ENCODE data around the gene THADA.
A peak's percentile ranks its signal among the peaks of the same experiment; 100 is the strongest.
"Not testable (repeated sequence)": the region's sequence is repeated elsewhere in the genome, so short reads cannot be mapped to it uniquely, and the experiment has no call there.

THADA gene

DNA sequence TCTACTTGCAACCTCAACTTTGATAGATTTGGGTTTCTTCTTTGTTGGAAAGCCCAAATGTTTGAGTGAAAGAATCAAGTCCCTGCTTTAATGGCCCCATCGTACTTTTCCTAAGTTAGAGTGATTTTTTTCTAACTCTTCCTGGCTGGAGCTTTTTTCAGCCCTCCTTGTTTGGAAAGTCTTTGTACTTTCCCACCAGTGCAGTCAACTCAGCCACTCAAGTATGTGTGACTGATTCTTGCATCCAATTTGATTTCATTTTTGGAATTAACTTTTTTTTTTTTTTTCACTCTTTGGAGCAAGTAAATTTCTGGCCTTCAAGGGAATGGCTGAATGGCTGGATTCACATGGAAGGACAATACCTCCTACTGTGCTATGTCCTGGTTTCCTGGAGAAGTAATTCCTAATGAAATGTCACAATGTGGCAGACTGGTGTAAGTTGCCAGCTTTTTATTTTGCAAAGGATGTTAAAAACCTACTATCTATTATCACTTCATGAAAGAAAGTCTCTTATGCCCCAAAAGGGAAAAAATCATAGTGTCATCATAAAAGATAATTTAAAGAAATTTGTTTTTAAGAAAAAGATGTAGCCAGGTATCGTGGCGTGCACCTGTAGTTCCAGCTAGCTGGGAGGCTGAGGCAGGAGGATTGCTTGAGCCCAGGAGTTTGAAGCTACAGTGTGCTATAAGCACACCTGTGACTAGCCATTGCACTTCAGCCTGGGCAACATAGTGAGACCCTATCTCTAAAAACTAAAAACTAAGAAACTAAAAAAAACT, 293.5 kb downstream of the THADA start:
- no peak for DNase-seq (ENCODE audit: low read depth)

DNA sequence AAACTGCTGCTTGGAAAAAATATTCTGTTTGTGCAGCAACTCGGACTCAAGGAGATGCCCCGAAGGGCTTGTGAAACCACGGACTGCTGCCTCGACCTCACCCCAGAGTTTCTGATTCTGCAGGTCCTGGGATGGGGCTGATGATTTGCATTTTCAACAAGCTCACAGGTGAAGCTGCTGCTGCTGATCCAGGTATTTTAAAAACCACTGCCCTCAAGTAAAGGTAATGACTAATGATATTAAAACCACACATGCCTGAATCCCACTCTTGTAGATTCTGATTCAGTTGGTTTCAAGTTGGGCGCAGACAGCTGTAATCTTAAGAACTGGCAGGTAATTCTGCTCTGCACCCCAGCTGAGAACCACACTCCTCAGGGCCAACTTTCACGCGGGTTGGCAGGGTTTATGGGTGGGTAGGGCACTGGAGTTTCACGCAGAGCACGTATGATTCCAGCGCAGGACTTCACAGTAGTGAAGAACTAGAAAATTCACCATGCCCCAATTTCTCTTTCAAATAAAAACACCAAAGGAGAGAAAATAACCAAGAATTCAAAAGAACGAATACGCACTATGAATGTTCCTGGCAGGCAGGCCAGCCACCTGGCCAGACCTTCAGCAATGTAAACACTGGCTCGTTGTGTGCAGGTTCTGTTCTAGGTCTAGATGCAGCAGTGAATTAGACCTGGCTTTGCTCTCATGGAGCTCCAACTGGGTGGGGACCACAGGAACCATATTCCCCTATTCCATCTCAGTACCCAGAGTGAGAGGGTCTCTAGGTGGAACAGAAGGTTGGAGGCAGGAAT, 294.9 kb downstream of the THADA start:
- DNase-seq (ENCODE audit: low read depth), result no peak

DNA sequence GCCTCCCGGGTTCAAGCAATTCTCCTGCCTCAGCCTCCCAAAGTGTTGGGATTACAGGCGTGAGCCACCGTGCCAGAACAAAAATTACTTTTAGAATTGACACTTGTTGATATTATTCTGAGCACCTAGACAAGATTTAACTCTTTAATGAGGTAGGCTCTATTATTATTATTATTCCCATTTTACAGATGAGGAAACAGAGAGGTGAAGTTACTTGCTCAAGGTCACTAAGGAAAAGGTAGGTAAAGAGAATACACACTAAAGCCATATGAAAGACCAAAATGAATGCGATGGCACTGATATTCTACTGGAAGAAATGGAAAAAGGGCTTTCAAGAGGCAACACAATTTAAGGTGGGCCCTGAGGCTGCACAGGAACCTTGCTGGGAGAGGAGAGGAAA, 295.6 kb downstream of the THADA start:
- DNase-seq (ENCODE audit: low read depth), result no peak

DNA sequence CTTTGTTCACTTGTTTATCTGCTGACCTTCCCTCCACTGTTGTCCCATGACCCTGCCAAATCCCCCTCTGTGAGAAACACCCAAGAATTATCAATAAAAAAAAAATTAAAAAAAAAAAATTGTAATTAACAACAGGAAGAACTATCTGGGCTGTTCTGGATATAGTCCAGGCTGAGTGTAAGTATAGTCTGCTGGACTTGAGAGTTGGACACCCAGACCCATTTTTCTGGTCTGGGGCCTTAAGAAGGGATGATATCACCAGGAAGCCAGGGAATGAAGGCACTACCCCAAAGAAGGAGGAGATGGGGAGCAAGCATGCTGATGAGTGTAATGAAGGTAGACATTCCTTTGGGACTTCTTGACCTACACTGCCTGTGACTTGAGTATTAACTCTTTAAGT, 297.3 kb downstream of the THADA start:
- no peak for DNase-seq (ENCODE audit: low read depth)

DNA sequence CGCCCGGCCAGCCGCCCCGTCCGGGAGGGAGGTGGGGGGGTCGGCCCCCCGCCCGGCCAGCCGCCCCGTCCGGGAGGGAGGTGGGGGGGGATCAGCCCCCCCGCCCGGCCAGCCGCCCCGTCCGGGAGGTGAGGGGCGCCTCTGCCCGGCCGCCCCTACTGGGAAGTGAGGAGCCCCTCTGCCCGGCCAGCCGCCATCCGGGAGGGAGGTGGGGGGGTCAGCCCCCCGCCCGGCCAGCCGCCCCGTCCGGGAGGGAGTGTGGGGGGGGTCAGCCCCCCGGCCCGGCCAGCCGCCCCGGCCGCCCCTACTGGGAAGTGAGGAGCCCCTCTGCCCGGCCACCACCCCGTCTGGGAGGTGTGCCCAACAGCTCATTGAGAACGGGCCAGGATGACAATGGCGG, 298.1 kb downstream of the THADA start:
- DNase-seq (ENCODE audit: low read depth), result not testable (repeated sequence)

DNA sequence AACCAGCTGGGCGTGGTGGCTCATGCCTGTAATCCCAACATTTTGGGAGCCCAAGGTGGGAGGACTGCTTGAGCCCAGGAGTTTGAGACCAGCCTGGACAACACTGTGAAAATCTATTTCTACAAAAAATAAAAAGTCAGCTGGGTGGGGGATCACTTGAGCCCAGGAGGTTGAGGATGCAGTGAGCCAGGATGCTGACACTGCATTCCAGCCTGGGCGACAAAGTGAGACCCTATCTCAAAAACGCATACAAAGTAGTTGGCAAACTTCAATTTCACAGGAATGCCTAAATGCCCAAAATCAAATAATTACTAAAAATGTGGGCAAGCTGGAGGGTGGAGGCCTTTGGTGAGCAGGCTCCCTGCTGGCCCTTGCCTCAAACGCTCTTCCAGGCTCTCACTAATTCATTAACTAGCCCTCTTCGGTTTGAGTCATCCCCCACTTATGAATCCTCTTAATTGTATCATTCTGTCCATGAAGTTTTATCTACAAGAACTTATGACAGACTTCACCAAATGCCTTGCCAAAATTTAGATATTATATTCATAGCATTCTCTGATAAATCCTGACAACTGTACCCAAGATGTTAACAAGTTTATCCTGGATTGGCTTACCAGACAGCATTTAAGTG, 300.8 kb downstream of the THADA start:
- no peak for DNase-seq (ENCODE audit: low read depth)

DNA sequence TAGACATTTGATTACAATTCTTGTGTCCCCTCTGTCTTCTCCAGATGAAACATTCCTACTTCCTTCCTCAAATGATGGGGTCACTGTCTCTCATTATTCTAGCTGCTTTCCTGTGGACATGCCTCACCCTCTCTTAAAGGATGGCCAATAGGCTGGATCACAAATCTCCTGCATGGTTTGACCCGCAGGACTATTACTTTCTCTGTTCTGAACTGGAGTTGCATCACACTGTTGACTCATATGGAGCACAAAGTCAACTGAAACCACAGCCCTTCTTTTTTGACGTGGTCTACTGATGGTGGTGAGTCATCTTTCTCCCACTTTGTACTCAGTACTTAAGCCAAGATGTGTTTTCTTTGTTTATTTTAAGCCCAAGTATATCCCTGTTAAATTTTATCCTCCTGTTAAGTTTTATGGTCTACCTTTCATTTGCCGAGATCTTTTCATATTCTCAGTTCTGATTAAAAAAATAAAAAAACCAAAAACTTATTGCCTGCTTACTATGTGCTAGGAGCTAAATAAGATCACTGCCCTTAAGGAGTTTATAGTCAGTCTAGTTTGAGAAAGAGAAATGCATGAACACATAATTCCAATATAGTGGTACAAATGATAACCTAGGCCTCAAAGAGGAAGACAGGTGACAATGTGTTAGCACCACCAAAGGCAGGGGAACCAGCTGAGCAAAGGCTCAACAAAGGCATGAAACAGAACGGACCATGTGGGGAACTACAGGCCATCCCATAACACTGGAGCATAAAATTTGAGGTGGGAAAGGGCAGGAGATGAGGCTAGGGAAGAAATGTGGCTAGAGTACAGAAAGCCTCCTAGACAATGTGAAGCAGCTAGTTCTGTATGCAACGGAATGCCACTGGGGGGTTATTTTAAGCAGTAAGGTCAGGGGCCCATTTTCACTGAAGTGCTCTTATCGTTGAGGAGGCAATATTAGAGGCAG, 301.8 kb downstream of the THADA start:
- DNase-seq (ENCODE audit: low read depth), result peak; percentile 18

DNA sequence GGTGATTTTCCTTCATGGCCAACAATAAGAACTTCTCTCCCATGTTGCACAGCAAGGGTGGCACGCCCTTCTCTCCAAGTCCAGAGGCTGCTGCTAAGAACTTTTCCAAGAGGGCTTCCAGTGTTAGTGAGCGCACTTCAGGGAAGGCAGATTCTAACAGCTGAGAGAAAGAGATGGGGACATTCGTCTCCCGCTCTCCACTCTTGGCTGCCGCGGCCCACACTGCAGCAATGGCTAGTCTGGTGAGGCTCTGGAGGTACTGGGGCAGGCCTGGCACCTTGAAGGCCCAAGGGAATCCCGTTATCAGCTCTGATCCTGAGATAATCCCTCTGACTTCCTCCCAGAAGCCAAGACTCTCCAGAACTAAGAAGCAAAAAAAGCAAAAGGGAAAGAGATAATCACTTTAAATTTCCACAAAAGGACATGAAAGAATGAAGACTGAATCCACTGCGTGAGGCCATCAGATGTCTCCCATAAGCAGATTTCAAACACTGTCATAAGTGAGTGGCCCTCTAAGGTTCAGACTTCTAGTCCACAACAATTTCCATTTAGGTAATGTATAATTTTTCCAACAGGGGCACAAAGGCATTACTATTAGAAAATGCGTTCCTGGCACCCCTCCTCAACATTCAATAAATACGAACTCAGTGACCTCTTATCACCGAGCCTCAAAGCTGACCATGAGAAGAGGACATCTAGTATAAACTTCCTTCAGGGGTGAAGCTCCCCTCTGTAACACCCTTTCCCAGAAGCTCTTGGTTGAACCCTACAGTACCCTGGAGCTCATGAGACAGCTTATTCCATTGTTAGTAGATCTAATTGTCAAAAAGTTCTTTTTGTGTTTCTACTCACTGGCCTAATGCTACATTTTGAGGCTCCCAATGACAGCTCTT, 302.7 kb downstream of the THADA start:
- no peak for DNase-seq (ENCODE audit: low read depth)

DNA sequence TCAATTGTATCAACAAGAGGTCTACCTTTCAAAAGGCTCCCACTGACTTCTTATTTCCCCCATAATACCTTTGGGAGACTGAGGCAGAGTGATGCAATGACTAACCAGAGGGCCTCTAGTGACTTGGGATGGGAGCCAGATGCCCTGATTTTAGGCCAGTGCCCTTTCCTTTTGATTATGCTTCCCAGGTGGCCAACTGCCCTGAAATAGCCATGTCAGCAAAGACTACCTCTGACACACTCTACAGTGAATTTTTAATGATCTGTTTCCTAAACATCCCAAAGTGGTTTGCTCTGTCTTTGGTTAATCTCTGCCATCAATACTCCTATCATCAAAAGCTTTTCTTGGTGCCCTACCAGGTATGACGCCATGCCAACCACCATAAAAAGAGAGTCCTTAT, 303.5 kb downstream of the THADA start:
- DNase-seq (ENCODE audit: low read depth), result no peak

DNA sequence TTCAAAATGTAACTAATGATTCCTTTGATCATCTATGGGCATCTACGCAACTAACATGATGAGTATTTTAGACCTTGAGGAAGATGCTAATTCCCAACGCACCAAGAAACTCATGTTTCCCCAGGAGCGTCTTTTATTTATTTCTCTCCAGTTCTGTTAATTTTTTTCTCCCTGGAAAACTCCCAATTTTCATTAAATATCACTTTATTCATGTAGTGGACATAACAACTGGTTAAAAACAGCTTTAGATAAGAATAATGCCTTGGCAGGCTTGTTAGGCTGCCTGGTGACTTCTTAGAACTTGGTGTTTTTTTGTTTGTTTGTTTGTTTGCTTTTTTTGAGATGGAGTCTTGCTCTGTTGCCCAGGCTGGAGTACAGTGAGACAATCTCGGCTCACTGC, 306.5 kb downstream of the THADA start:
- DNase-seq (ENCODE audit: low read depth), result no peak

DNA sequence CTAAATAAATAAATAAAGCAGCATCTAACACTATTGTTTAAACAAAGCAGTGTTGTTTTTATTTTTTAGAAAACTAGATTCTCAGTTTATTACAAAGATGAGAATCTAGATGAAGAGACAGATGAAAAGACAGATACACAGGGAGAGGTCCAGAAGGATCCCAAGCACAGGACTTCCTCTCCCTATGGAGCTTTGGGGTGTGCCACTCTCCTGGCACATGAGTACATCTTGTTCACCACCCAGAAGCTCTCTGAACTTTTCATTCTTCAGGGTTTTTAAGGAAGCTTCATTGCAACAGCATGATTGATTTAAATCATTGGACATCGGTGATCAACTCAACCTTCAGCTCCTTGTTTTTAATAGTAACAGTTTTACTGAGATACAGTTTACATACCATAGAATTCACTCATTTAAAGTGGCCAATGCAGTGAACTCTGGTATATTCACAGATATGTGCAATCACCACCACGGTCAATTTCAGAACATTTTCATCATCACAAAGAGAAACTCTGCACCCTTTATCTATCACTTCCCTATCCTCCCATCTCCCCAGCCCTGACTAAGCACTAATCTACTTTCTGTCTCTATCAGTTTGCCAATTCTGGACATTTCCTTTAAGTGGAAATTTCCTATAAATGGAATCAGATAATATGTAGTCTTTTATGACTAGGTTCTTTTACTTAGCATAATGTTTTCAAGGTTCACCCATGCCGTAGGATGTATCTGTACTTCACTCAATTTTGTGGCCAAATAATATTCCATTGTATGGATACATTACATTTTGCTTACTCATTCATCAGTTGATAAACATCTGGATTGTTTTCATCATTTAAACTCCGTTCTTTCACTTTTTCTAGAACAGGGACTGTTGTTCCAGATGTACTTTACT, 307.2 kb downstream of the THADA start:
- no peak for DNase-seq (ENCODE audit: low read depth)

DNA sequence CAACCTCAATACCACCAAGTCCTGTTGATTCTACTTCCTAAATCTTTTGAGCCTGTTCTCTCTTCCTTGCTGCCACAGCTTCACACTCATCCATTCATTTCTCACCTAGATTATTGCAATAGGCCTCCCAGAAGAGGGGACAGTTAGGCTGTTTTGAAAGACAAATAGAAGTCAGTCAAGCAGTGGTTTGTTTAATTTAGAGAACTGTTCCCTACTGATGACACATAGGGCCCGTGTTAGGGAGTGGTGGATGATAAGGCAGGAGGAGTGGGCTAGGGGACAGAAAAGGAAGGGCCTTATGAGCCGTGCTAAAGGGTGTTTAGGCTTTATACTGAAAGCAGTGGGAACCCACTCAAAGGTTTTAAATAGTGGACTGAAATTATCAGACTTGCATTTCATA, 309.9 kb downstream of the THADA start:
- no peak for DNase-seq (ENCODE audit: low read depth)

DNA sequence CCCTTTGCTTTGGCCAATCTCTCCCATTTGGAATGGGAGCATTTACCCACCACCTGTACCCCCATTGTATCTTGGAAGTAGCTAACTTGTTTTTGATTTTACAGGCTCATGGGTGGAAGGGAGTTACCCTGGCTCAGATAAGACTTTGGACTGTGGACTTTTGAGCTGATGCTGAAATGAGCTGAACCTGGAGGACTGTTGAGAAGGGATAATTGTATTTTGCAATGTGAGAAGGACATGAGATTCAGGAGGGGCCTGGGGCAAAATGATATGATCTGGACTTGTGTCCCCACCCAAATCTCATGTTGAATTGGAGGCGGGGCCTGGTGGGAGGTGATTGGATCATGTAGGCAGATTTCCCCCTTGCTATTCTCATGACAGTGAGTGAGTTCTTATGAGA, 310.9 kb downstream of the THADA start:
- DNase-seq (ENCODE audit: low read depth), result no peak

DNA sequence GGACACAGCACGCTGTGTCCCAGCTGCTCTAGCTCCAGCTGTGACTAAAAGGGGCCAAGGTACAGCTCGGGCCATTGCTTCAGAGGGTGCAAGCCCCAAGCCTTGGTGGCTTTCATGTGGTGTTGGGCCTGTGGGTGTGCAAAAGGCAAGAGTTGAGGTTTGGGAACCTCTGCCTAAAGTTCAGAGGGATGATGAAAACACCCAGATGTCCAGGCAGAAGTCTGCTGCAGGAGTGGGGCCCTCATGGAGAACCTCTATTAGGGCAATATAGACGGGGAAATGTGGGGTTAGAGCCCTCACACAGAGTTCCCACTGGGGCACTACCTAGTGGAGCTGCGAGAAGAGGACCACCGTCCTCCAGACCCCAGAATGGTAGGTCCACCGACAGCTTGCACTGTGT, 311.5 kb downstream of the THADA start:
- not testable (repeated sequence) for DNase-seq (ENCODE audit: low read depth)

DNA sequence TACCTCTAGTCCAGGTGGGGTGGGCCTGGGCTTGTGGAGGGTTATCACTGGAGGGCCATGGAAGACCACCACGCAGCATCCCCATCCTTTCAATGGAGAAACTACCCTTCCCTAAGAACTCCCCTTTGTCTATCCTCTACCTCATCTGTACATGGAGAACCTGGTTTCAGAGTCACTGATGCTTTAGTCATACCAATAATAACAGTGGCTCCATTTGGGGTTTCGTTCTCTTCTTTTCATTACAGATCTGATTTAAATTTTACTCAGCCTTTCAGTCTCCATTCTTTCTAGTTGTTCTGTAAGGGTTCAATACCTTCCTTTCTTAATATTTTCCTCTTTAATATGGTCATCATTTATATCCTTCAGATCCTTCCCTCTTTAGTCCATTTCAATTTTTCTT, 314.8 kb downstream of the THADA start:
- no peak for DNase-seq (ENCODE audit: low read depth)

DNA sequence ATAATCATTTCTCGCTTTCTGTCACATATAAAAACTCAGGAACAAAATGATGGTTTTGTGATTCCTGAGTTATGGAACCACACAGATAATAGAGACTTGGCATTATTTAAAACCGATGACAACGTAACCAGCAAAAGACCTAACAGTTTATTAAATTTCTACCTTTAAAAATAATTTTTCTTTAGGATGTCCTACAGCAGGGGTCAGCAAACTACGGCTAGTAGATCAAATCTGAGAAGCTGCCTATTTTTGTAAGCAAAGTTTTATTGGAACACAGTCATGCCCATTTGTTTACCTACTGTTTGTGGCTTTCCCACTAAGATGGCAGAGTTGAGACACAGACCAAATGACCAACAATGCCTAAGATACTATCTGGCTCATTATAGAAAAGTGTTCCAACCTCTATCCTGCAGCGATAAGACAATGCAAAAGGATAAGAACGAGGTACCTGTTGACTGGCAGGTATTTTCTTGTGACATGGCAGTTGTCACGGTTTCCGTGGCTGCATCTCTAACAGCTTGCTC, 316.5 kb downstream of the THADA start:
- DNase-seq (ENCODE audit: low read depth), result no peak

DNA sequence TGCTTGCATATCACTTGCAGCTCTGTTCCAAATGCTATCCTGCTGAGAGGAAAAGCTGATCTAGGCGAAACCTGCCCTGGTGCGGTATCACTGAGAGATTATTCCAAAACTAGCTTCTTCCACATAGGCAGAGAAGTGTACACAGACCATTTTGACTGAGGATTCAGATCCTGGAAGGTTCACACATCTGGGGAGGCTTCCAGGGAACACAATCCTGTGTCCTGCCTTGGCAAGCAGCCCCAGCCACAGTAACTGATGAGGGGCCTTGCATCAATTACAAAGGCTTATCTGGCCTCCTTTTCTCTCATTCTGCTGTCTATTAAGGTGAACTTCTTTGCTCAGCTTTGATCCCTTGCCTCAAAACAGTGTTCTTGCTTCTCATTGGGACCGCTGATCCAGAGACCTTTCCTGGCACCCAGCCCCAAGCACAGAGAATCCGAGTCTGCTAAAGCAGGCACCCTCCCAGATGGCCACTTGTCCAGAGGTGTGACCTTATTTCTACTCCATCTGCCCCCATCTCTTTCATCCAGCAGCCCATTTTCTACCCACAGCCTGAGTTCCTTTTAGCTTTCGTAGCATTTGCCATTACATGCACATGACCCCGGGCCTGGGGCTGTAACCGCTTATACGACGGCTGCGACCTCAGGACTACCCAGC, 317.1 kb downstream of the THADA start:
- DNase-seq (ENCODE audit: low read depth), result no peak

DNA sequence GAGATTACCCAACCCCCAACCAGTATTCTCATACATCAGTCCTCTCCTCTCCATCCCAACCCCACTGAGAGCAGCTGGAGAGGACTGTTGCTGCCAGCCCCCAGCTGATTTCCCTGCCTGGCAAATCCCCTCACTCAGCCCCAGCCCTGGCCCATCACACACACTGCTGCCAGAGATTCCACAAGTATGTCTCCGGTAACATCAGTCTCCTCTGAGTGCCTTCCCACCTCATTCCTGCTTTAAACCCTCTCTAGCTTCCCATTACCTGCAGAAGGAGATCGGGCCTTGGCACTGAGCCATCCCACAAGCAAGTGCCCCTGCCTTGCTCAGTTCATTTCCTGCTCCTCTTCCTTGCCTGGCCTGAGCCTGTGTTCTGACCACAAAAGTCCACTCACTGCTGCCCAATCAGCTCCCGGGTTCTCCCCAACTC, 318.9 kb downstream of the THADA start:
- no peak for DNase-seq (ENCODE audit: low read depth)

All from stimulated activated CD8-positive, alpha-beta memory T cell treated with anti-CD3 and anti-CD28 coated beads, Interleukin-12 subunit alpha, Interleukin-12 subunit beta, amount 100 ng/mL, for 1 hour (primary cell).